AG09319 (cell line): ENCODE results near the gene SRD5A3.

ENCODE experiments used
- DNase-seq: peaks from one replicate; pipeline ENCODE4 v3.0.0-alpha.2; 2010; ENCODE audit warnings: low read depth; ENCODE audit errors: extremely low read depth
- CTCF ChIP-seq: IDR thresholded peaks from 2 replicates; pipeline ENCODE4 v1.5.1; 2011; ENCODE audit warnings: low read depth, mild to moderate bottlenecking, inconsistent platforms, low read length, moderate library complexity

The SRD5A3 gene

DNA sequence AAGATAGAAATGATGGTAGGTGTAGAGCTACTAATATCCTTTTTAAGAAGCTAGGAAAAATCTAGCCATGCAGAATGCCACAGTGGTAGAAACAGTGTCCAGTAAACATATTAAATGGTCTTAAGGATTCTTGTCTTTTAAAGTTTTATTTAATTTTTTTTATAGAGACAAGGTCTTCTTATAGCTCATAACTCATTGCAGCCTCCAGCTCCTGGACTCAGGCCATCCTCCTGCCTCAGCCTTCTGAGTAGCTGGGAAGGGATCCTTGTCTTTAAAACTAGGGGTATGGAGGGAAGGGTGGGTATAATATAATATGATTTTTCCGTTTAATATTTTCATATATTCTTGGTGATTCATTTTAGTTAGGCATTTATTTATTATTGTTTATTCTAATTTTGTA is 53.5 kb downstream of the SRD5A3 start:
- TF ChIP-seq CTCF: no peak
- DNase-seq: no peak

- no peak for DNase-seq
- TF ChIP-seq CTCF: no peak
Observed at GRCh38 chr4:55405073-55405472, 59.0 kb downstream of the SRD5A3 start.

DNA sequence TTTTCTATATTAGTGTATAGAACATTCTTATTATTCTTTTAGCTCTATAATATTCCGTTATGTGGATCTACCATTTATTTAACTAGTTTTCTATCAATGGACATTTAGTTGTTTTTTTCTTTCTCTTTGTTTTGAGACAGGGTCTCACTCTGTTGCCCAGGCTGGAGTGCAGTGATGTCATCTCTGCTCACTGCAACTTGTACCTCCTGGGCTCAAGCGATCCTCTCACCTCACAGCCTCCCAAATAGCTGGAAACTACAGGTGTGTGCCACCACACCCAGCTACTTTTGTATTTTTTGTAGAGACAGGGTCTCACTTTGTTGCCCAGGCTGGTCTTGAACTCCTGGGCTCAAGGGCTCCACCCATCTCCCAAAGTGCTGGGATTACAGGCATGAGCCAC is 60.5 kb downstream of the SRD5A3 start:
- no peak for TF ChIP-seq CTCF
- DNase-seq: no peak

DNA sequence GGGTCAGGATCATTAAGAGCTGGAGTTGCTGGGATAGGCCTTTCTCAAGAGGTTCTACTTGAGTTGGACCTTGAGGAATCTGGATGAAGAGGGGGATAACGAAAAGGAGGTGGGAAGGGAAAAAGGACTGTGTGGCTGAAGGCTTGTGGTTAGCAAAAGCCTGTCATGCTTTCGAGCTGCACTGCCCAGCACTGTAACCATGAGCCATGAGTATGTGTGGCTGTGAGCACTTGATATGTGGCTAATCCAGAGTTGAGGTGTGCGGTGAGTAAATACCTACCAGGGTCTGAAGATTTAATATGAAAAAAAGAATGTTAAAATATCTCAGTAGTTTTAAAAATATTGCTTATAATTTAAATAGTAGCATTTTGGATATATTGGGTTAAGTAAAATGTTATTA is 61.1 kb downstream of the SRD5A3 start:
- no peak for TF ChIP-seq CTCF
- no peak for DNase-seq

- no peak for DNase-seq
- no peak for TF ChIP-seq CTCF
Observed at GRCh38 chr4:55407764-55408163, 61.7 kb downstream of the SRD5A3 start.

GRCh38 chr4:55409468-55410171 is 63.6 kb downstream of the SRD5A3 start:
- peak; percentile 36 for TF ChIP-seq CTCF
- no peak for DNase-seq

DNA sequence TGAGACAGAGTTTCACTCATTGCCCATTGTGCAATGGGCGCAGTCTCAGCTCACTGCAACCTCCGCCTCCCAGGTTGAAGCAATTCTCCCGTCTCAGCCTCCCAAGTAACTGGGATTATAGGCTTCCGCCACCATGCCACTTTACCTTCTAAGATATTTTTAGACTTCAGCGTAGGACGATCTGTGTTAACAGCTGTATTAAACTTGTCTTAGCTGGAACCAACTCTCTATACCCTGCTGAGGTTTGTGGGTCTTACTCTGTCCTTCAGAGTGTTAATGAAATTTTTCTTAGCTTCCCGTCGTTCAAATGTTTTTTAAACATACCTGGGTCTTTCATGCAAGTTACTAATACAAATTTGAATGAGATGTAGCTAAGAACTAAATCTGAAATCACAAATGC is 64.4 kb downstream of the SRD5A3 start:
- no peak for DNase-seq
- TF ChIP-seq CTCF: no peak
